Upper lobe of left lung (tissue), 6 donors: ENCODE data around the gene ASPHD1. TPM values are rescaled to one million over a fixed set of nuclear protein-coding genes. Genes with fewer than 3 reads are reported as not detected.

Experiments
- ATAC-seq, 2 donors: fragments of 200-7000 bp; cut with Tn5 transposase; one replicate each; pipeline ENCODE4 v1.9.1; 2022; ENCODE audit warnings: mild to moderate bottlenecking in 2 of 2, moderate library complexity in 2 of 2; ENCODE audit not compliant: low FRiP score in 2 of 2
- DNase-seq, 2 donors: peaks; one replicate each; pipeline ENCODE4 v3.0.0-alpha.2; 2019 to 2020
- H3K27ac ChIP-seq, 4 donors: fragments of 200-600 bp; sonication (generic); one replicate each; pipeline ENCODE4 v1.5.1; 2016 to 2019
- H3K27me3 ChIP-seq, 4 donors: fragments of 200-600 bp; sonication (generic); one replicate each; pipeline ENCODE4 v1.5.1; 2017 to 2019
- H3K36me3 ChIP-seq, 4 donors: fragments of 200-600 bp; sonication (generic); one replicate each; pipeline ENCODE4 v1.5.1; 2016 to 2019
- H3K4me1 ChIP-seq, 4 donors: fragments of 200-600 bp; sonication (generic); one replicate each; pipeline ENCODE4 v1.5.1; 2018 to 2019
- H3K4me3 ChIP-seq, 4 donors: fragments of 200-600 bp; sonication (generic); one replicate each; pipeline ENCODE4 v1.5.1; 2017 to 2019; ENCODE audit warnings: mild to moderate bottlenecking in 2 of 4, moderate library complexity in 1 of 4
- H3K9me3 ChIP-seq, 4 donors: fragments of 200-600 bp; sonication (generic); one replicate each; pipeline ENCODE4 v1.5.1; 2018 to 2019
- EP300 ChIP-seq, 4 donors: sonication (generic); formaldehyde crosslinking; IDR thresholded peaks; one replicate each; pipeline ENCODE4 v1.5.1; 2017; ENCODE audit warnings: antibody characterized with exemption in 4 of 4, control low read depth in 2 of 4
- POLR2A ChIP-seq, 4 donors: fragments of 450-650 bp; IDR thresholded peaks; one replicate each; pipeline ENCODE4 v1.5.1; 2016 to 2017; ENCODE audit warnings: antibody characterized with exemption in 4 of 4, mild to moderate bottlenecking in 2 of 4
- POLR2AphosphoS5 ChIP-seq, 2 donors: sonication (generic); formaldehyde crosslinking; IDR thresholded peaks; one replicate each; pipeline ENCODE4 v1.5.1; 2017; ENCODE audit warnings: antibody characterized with exemption in 2 of 2
- WGBS, 2 donors: methylation state at CpG; one replicate each; pipeline ENCODE4 v1.1.5; 2017 to 2018; 5-methylcytosine and 5-hydroxymethylcytosine counted together
- total RNA-seq, 6 donors: library from RNA; depleted of rRNA in 4 of 6; stranded (reverse); fragments of >200 nt in 4 of 6; gene quantifications; one replicate each; pipeline versions ENCODE4 v1.1.0 to v1.2.1, GENCODE V29; 2016 to 2021
- TF ChIP-seq, protein P1 (sequence below), 6 experiments: fragments of 450-650 bp in 4 of 6; fragments of 200-600 bp in 2 of 6; sonication (generic) in 2 of 6; IDR thresholded peaks; one replicate each; pipeline ENCODE4 v1.5.1; 2016 to 2019; ENCODE audit warnings: antibody characterized with exemption in 6 of 6
- donor health status: DM: no; HTN: no; CAD: no; lungs with moderate emphysema.
- donor health status: DM: no; HTN: yes; CAD: no; lungs with severe emphysema.

The ASPHD1 gene
- total RNA-seq, 6 donors from 2014 or later = 0.78 to 4.2 (median 2.4) TPM; not detected in 1

DNA sequence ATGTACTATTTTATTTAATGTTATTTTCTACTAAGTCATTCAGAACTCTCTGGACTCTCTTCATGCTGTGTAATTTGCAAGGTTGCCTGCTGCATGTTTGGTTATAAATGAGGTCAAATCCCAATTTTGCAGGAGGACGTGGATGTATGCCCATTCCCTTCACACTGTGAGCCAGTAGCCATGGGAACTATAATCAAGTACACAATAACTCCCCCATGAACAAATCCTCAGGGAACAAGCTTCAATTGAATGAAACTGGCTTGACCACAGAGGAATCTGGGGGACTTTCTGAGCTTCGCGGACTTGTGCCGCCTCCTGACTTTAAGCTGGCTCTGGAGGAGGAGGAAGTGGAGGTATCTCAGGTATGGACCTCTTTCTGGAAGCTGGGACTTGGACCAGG lies 40.4 kb downstream of the ASPHD1 start:
- Histone ChIP-seq H3K4me3 (no peak overlapping the region), H3K27me3 (no peaks in the 10 kb centered on the region), H3K4me1 (peaks cover 0 to 5% (median 0%) of the 10 kb centered on the region in 4 donors), H3K27ac (no peak overlapping the region), H3K36me3 (no peaks in the 10 kb centered on the region), H3K9me3 (no peaks in the 10 kb centered on the region)
- no peak for TF ChIP-seq EP300 (IDR thresholded peaks at IDR 0.05)
- no peak for TF ChIP-seq POLR2A (IDR thresholded peaks at IDR 0.05)
- TF ChIP-seq POLR2AphosphoS5 (IDR thresholded peaks at IDR 0.05) = no peak
- ATAC-seq (no peak), DNase-seq (no peak)
- WGBS, 2 donors = 72 to 76% methylated on average over 4 of the region's 4 CpGs

DNA sequence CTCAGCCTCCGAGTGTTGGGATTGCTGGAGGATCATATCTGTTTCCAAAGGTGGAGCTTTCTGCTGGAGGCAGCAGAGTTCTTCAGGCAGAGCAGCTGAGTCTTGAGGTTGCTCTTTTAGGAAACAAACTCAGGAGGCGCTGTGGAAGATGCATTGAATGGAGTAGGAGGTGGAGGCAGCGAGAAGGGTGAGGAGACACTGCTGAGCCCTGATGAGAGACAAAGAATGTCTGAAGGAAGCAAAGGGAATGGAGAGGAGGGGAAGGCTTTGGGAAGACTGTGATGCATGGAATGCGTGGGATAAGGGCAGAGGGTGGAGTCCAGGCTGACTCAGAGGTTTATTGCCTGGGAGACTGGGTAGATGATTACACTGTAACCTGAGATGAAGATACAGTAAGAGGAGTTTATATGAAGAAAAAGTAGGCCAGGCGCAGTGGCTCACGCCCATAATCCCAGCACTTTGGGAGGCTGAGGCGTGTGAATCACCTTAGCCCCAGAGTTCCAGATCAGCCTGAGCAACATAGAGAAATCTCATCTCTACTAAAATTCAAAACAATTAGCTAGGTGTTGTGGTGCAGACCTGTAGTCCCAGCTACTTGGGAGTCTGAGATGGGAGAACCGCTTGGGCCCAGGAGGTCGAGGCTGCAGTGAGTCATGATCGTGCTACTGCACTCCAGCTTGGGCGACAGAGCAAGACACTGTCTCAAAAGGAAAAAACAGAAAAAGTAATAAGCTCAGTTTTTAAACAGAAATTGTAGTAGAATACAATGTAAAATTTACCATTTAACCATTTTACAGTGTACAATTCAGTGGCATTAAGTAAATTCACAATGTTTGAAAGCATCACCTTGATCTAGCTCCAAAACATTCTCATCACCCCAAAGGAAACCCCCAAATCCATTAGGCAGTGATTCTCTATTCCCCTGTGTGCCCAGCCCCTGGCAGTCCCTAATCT lies 43.8 kb downstream of the ASPHD1 start:
- Histone ChIP-seq H3K27me3 (no peaks in the 10 kb centered on the region), H3K36me3 (no peaks in the 10 kb centered on the region), H3K4me3 (no peak overlapping the region), H3K9me3 (no peaks in the 10 kb centered on the region), H3K27ac (peak overlapping the region in 1 of 4 donors; percentile 4), H3K4me1 (peaks cover 0 to 5% (median 0%) of the 10 kb centered on the region in 4 donors)
- TF ChIP-seq POLR2AphosphoS5 (IDR thresholded peaks at IDR 0.05) = no peak
- TF ChIP-seq EP300 (IDR thresholded peaks at IDR 0.05) = no peak
- TF ChIP-seq, protein P1, sequence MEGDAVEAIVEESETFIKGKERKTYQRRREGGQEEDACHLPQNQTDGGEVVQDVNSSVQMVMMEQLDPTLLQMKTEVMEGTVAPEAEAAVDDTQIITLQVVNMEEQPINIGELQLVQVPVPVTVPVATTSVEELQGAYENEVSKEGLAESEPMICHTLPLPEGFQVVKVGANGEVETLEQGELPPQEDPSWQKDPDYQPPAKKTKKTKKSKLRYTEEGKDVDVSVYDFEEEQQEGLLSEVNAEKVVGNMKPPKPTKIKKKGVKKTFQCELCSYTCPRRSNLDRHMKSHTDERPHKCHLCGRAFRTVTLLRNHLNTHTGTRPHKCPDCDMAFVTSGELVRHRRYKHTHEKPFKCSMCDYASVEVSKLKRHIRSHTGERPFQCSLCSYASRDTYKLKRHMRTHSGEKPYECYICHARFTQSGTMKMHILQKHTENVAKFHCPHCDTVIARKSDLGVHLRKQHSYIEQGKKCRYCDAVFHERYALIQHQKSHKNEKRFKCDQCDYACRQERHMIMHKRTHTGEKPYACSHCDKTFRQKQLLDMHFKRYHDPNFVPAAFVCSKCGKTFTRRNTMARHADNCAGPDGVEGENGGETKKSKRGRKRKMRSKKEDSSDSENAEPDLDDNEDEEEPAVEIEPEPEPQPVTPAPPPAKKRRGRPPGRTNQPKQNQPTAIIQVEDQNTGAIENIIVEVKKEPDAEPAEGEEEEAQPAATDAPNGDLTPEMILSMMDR (IDR thresholded peaks at IDR 0.05) = no peak
- no peak for TF ChIP-seq POLR2A (IDR thresholded peaks at IDR 0.05)
- WGBS, 2 donors = 65 to 68% methylated on average over 11 of the region's 11 CpGs
- DNase-seq (peak in 1 of 2 donors; percentile 26), ATAC-seq (peak; percentile 87 to 98)

DNA sequence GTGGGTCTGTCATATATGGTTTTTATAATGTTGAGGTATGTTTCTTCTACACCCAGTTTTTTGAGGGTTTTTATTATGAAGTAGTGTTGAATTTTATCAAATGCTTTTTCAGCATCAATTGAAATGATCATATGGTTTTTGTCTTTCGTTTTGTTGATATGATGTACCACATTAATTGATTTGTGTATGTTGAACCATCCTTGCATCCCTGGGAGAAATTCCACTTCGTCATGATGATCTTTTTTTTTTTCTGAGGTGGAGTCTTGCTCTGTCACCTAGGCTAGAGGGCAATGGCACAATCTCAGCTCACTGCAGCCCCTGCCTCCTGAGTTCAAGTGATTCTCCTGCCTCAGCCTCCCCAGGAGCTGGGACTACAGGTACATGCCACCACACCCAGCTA lies 47.6 kb downstream of the ASPHD1 start:
- Histone ChIP-seq H3K4me3 (no peak overlapping the region), H3K4me1 (peaks cover 0 to 5% (median 0%) of the 10 kb centered on the region in 4 donors), H3K27me3 (no peaks in the 10 kb centered on the region), H3K36me3 (no peaks in the 10 kb centered on the region), H3K27ac (no peak overlapping the region), H3K9me3 (no peaks in the 10 kb centered on the region)
- ATAC-seq (no peak), DNase-seq (no peak)
- TF ChIP-seq, protein P1 (IDR thresholded peaks at IDR 0.05) = no peak
- TF ChIP-seq POLR2A (IDR thresholded peaks at IDR 0.05) = no peak
- TF ChIP-seq EP300 (IDR thresholded peaks at IDR 0.05) = no peak
- no peak for TF ChIP-seq POLR2AphosphoS5 (IDR thresholded peaks at IDR 0.05)
- WGBS, 2 donors = 77 to 78% methylated on average over 2 of the region's 2 CpGs

DNA sequence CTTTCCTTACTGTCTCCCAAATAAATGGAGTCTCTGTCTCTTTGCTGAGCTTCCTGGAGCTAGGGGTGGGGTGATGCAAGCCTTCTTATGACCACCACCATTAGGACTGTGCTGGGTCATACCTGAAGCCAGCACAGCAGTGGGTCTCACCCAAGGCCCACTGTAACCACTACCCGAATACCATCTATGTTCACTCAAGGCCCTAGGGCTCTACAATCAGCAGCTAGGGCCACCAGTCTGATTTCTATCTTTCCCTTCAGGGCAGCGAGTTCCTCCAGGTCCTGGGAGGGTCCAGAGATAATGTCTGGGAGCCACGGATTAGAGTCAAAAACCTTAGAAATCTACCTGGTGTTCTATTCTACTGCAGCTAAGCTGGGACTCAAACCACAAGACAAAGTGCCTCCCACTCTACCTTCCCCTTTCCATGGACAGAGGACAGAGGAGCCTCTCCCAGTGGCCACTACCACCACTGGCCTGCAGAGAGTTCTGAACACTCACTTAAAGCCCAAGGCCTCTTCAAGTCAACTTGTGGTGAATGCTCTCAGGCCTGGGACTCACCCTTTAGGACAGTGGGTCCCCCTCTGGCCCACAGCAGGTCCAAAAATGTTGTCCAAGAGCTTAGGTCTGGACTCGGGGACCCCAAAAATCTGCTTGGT lies 50.6 kb downstream of the ASPHD1 start:
- no peak overlapping the region for H3K4me3 ChIP-seq
- ATAC-seq (no peak), DNase-seq (no peak)
- H3K9me3 ChIP-seq = no peaks in the 10 kb centered on the region
- H3K27ac ChIP-seq = no peak overlapping the region
- 91 to 100% methylated on average over 2 to 4 of the region's 4 CpGs for WGBS, 2 donors
- no peaks in the 10 kb centered on the region for H3K36me3 ChIP-seq
- TF ChIP-seq EP300 (IDR thresholded peaks at IDR 0.05) = no peak
- TF ChIP-seq, protein P1 (IDR thresholded peaks at IDR 0.05) = no peak
- no peak for TF ChIP-seq POLR2AphosphoS5 (IDR thresholded peaks at IDR 0.05)
- TF ChIP-seq POLR2A (IDR thresholded peaks at IDR 0.05) = no peak
- H3K27me3 ChIP-seq = no peaks in the 10 kb centered on the region
- no peaks in the 10 kb centered on the region for H3K4me1 ChIP-seq

DNA sequence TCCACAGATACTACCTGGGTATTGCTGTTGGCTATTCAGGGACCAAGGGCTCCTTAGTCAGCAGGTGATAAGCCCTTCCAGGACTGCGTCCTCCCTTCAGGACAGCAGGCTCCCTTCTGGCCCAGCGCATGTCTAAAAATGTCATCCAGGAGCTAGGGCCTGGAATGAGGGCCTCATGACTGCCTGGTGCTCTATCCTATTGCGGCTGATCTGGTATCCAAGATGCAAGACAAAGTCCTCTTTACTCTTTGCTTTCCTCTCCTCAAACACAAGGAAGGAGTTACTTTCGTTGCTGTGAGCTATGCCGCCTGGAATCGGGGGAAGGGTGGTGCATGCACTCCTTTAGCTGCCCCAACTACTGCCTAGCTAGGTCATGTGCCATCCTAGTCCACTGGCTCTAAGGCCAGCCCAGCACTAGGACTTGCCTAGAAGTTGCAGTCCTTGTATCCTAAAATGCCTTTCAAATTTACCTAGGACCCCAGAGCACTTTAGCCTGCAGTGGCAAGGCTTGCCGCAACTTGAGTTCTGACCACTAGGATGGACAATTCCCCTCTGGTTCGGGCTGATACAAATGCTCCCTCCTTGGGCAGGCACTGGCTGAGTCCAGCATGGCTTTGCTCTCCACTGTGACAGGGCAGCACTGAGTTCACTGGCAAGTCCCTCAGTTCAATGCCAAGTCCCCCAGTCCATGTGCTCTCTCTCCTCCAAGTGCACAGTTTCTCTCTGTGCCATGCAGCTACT lies 51.5 kb downstream of the ASPHD1 start:
- no peak for ATAC-seq
- WGBS, 2 donors = 85 to 94% methylated on average over 7 to 8 of the region's 8 CpGs
- DNase-seq = no peak
- no peak for TF ChIP-seq POLR2AphosphoS5 (IDR thresholded peaks at IDR 0.05)
- TF ChIP-seq, protein P1 (IDR thresholded peaks at IDR 0.05) = no peak
- TF ChIP-seq POLR2A (IDR thresholded peaks at IDR 0.05) = no peak
- no peak for TF ChIP-seq EP300 (IDR thresholded peaks at IDR 0.05)
- H3K9me3 ChIP-seq = no peaks in the 10 kb centered on the region
- no peak overlapping the region for H3K4me3 ChIP-seq
- H3K36me3 ChIP-seq = no peaks in the 10 kb centered on the region
- H3K4me1 ChIP-seq = no peaks in the 10 kb centered on the region
- H3K27ac ChIP-seq = no peak overlapping the region
- H3K27me3 ChIP-seq = no peaks in the 10 kb centered on the region
